Astrocyte (in vitro differentiated cells and primary cell): ENCODE measurements around the gene SNRNP27. TPM values are rescaled to one million over a fixed set of nuclear protein-coding genes. Genes with fewer than 3 reads are reported as not detected.
"Not testable (repeated sequence)": the region's sequence is repeated elsewhere in the genome, so short reads cannot be mapped to it uniquely, and the experiment has no call there.

Source experiments
- DNase-seq: peaks from one replicate; pipeline ENCODE4 v3.0.0-alpha.2; 2010; ENCODE audit warnings: low read depth
- FAIRE-seq: peaks from 2 replicates; lab custom pipeline; 2011; peaks lifted over from hg19 to GRCh38; lab: Jason Lieb, UNC
- H2AFZ ChIP-seq: 2 replicates; pipeline ENCODE4 v1.6.0; 2012; ENCODE audit warnings: low read depth, low read length, inconsistent platforms
- H3K27ac ChIP-seq: 2 replicates; pipeline ENCODE4 v1.5.1; 2011; ENCODE audit warnings: low read depth, low read length, inconsistent platforms
- H3K27me3 ChIP-seq: 2 replicates; pipeline ENCODE4 v1.6.0; 2011; ENCODE audit warnings: low read length, inconsistent platforms; ENCODE audit not compliant: insufficient read depth
- H3K36me3 ChIP-seq: 2 replicates; pipeline ENCODE4 v1.5.1; 2011; ENCODE audit warnings: low read length, inconsistent platforms; ENCODE audit not compliant: insufficient read depth
- H3K4me1 ChIP-seq: 2 replicates; pipeline ENCODE4 v1.5.1; 2011; ENCODE audit warnings: low read length, inconsistent platforms; ENCODE audit not compliant: insufficient read depth
- H3K4me2 ChIP-seq: 2 replicates; pipeline ENCODE4 v1.6.0; 2012; ENCODE audit warnings: low read length, inconsistent platforms
- H3K4me3 ChIP-seq: 2 replicates; pipeline ENCODE4 v1.5.1; 2011; ENCODE audit warnings: low read depth, mild to moderate bottlenecking, low read length, inconsistent platforms; ENCODE audit not compliant: insufficient read depth
- H3K79me2 ChIP-seq: 2 replicates; pipeline ENCODE4 v1.6.0; 2012; ENCODE audit warnings: mild to moderate bottlenecking, low read length, inconsistent platforms; ENCODE audit not compliant: insufficient read depth
- H3K9ac ChIP-seq: 2 replicates; pipeline ENCODE4 v1.6.0; 2012; ENCODE audit warnings: mild to moderate bottlenecking, low read length, inconsistent platforms
- H3K9me3 ChIP-seq: 2 replicates; pipeline ENCODE4 v1.5.1; 2012; ENCODE audit warnings: low read depth, mild to moderate bottlenecking, low read length, inconsistent platforms; ENCODE audit not compliant: insufficient read depth
- H4K20me1 ChIP-seq: 2 replicates; pipeline ENCODE4 v1.6.0; 2012; ENCODE audit warnings: low read length, inconsistent platforms; ENCODE audit not compliant: insufficient read depth
- H3K27ac Mint-ChIP-seq: one replicate; pipeline ENCODE4 v1.8.0; 2021; ENCODE audit warnings: mild to moderate bottlenecking, mixed read lengths; ENCODE audit not compliant: unreplicated experiment
- H3K27me3 Mint-ChIP-seq: one replicate; pipeline ENCODE4 v1.8.0; 2021; ENCODE audit warnings: low read depth, mixed read lengths; ENCODE audit not compliant: unreplicated experiment
- H3K36me3 Mint-ChIP-seq: one replicate; pipeline ENCODE4 v1.8.0; 2021; ENCODE audit warnings: low read depth, mixed read lengths; ENCODE audit not compliant: unreplicated experiment
- H3K4me1 Mint-ChIP-seq: one replicate; pipeline ENCODE4 v1.8.0; 2021; ENCODE audit warnings: low read depth, mixed read lengths; ENCODE audit not compliant: unreplicated experiment
- H3K4me3 Mint-ChIP-seq: one replicate; pipeline ENCODE4 v1.8.0; 2021; ENCODE audit warnings: mild to moderate bottlenecking, moderate library complexity, mixed read lengths; ENCODE audit not compliant: unreplicated experiment
- H3K9me3 Mint-ChIP-seq: one replicate; pipeline ENCODE4 v1.8.0; 2021; ENCODE audit warnings: mild to moderate bottlenecking, mixed read lengths; ENCODE audit not compliant: unreplicated experiment
- EZH2 ChIP-seq: IDR thresholded peaks from 2 replicates; pipeline ENCODE4 v1.6.1; 2012; ENCODE audit warnings: mild to moderate bottlenecking, low read length, inconsistent platforms; ENCODE audit not compliant: insufficient read depth
- total RNA-seq: library from RNA; stranded (reverse); gene quantifications from 2 replicates; pipeline ENCODE4 v1.2.1, GENCODE V29; 2021
- TF ChIP-seq, protein P1 (sequence below): IDR thresholded peaks from 2 replicates; pipeline ENCODE4 v1.5.1; 2011; ENCODE audit warnings: low read depth, mild to moderate bottlenecking, inconsistent platforms, low read length, moderate library complexity; ENCODE audit not compliant: insufficient read depth

Gene SNRNP27
- total RNA-seq, 1 donor from 2014 or later = 67.7 TPM

DNA sequence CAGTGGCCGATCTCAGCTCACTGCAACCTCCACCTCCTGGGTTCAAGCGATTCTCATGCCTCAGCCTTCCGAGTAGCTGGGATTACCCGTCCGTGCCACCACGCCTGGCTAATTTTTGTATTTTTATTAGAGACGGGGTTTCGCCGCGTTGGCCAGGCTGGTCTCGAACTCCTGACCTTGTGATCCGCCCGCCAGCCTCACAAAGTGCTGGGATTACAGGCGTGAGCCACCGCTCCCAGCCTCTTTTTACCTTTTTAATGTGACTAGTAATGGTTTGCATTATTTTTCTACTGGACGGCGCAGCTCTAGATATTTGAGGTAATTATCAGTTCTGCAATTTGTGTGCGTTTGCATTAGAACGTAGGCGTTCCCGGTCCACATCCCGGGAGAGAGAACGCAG lies 981 bp downstream of the SNRNP27 start:
- not testable (repeated sequence) for H3K27me3 ChIP-seq, DNase-seq, H3K27me3 Mint-ChIP-seq, H3K4me1 ChIP-seq, H3K4me1 Mint-ChIP-seq, H3K9me3 ChIP-seq, H2AFZ ChIP-seq, H3K27ac Mint-ChIP-seq, H3K36me3 Mint-ChIP-seq, H4K20me1 ChIP-seq, FAIRE-seq, H3K9me3 Mint-ChIP-seq
- Histone ChIP-seq H3K4me3 (peak overlapping the region; percentile 90), H3K27ac (peak overlapping the region; percentile 93), H3K36me3 (peaks cover 27% of the 10 kb centered on the region), H3K9ac (peak overlapping the region; percentile 98), H3K4me2 (peak overlapping the region; percentile 86), H3K79me2 (peaks cover 37% of the 10 kb centered on the region)
- peak overlapping the region; percentile 100 for H3K4me3 Mint-ChIP-seq

GRCh38 chr2:69902213-69902922 lies 8.6 kb downstream of the SNRNP27 start:
- Histone ChIP-seq H3K27ac (no peak overlapping the region), H2AFZ (no peak overlapping the region), H3K4me1 (no peaks in the 10 kb centered on the region), H3K4me2 (no peak overlapping the region), H3K9me3 (no peaks in the 10 kb centered on the region), H3K4me3 (no peak overlapping the region), H3K9ac (no peak overlapping the region), H3K79me2 (peaks cover 33% of the 10 kb centered on the region), H3K36me3 (peaks cover 45% of the 10 kb centered on the region), H4K20me1 (peaks cover 30% of the 10 kb centered on the region), H3K27me3 (no peaks in the 10 kb centered on the region)
- FAIRE-seq (no peak), DNase-seq (no peak)
- H3K4me1 Mint-ChIP-seq = peaks cover 4% of the 10 kb centered on the region
- no peak for TF ChIP-seq EZH2
- TF ChIP-seq, protein P1, sequence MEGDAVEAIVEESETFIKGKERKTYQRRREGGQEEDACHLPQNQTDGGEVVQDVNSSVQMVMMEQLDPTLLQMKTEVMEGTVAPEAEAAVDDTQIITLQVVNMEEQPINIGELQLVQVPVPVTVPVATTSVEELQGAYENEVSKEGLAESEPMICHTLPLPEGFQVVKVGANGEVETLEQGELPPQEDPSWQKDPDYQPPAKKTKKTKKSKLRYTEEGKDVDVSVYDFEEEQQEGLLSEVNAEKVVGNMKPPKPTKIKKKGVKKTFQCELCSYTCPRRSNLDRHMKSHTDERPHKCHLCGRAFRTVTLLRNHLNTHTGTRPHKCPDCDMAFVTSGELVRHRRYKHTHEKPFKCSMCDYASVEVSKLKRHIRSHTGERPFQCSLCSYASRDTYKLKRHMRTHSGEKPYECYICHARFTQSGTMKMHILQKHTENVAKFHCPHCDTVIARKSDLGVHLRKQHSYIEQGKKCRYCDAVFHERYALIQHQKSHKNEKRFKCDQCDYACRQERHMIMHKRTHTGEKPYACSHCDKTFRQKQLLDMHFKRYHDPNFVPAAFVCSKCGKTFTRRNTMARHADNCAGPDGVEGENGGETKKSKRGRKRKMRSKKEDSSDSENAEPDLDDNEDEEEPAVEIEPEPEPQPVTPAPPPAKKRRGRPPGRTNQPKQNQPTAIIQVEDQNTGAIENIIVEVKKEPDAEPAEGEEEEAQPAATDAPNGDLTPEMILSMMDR = no peak
- H3K9me3 Mint-ChIP-seq = no peaks in the 10 kb centered on the region
- H3K4me3 Mint-ChIP-seq = no peak overlapping the region
- H3K27ac Mint-ChIP-seq = no peak overlapping the region
- H3K36me3 Mint-ChIP-seq = peaks cover 23% of the 10 kb centered on the region
- no peaks in the 10 kb centered on the region for H3K27me3 Mint-ChIP-seq

GRCh38 chr2:69907216-69907615 lies 13.5 kb downstream of the SNRNP27 start:
- Mint-ChIP-seq H3K27ac (no peak overlapping the region), H3K4me1 (peaks cover 1% of the 10 kb centered on the region), H3K36me3 (peaks cover 4% of the 10 kb centered on the region), H3K27me3 (no peaks in the 10 kb centered on the region), H3K9me3 (no peaks in the 10 kb centered on the region), H3K4me3 (no peak overlapping the region)
- Histone ChIP-seq H3K36me3 (peaks cover 23% of the 10 kb centered on the region), H3K9me3 (no peaks in the 10 kb centered on the region), H3K27ac (no peak overlapping the region), H3K4me3 (no peak overlapping the region), H3K4me2 (no peak overlapping the region), H4K20me1 (peaks cover 8% of the 10 kb centered on the region), H2AFZ (no peak overlapping the region), H3K9ac (no peak overlapping the region), H3K4me1 (no peaks in the 10 kb centered on the region), H3K27me3 (no peaks in the 10 kb centered on the region), H3K79me2 (peaks cover 3% of the 10 kb centered on the region)
- no peak for TF ChIP-seq EZH2
- TF ChIP-seq, protein P1 = no peak
- DNase-seq = no peak
- no peak for FAIRE-seq
